H1 (cell line): ENCODE results near the gene EIF4A3. TPM values are rescaled to one million over a fixed set of nuclear protein-coding genes. Genes with fewer than 3 reads are reported as not detected.

ENCODE experiments used
- CTCF ChIA-PET: fragments of 300-600 bp; sonication (Branson Sonifier 250); formaldehyde crosslinking; loops from one replicate; lab custom pipeline; 2021; ENCODE audit not compliant: partially characterized antibody; lab: Charles Lee
- POLR2A ChIA-PET: fragments of 300-600 bp; sonication (Branson Sonifier 250); formaldehyde crosslinking; loops from one replicate; lab custom pipeline; 2021; ENCODE audit warnings: inconsistent platforms; ENCODE audit not compliant: partially characterized antibody; lab: Charles Lee
- DNase-seq, 2 experiments: peaks; one replicate each; pipeline versions ENCODE4 v3.0.0 to v3.0.0-alpha.2; 2010 to 2022; ENCODE audit warnings: low spot score in 2 of 2, low read depth in 1 of 2, mixed read lengths in 1 of 2
- FAIRE-seq: peaks from 2 replicates; lab custom pipeline; 2011; peaks lifted over from hg19 to GRCh38; lab: Jason Lieb, UNC
- H2AFZ ChIP-seq: 2 replicates; pipeline ENCODE4 v1.8.1; 2012; ENCODE audit warnings: low read length, inconsistent platforms
- H2AK5ac ChIP-seq: 2 replicates; pipeline ENCODE4 v1.6.1; 2013; ENCODE audit warnings: low read depth, low read length
- H2BK120ac ChIP-seq: replicated peaks from 2 replicates; pipeline ENCODE3; 2013; ENCODE audit warnings: low read depth, low read length, inconsistent platforms
- H2BK12ac ChIP-seq: 2 replicates; pipeline ENCODE4 v1.6.1; 2013; ENCODE audit warnings: low read depth, low read length
- H2BK15ac ChIP-seq: 2 replicates; pipeline ENCODE4 v1.6.1; 2013; ENCODE audit warnings: low read length
- H2BK20ac ChIP-seq: 2 replicates; pipeline ENCODE4 v1.6.1; 2013; ENCODE audit warnings: low read length
- H2BK5ac ChIP-seq: 2 replicates; pipeline ENCODE4 v1.6.1; 2013; ENCODE audit warnings: low read depth, low read length
- H3K14ac ChIP-seq: 2 replicates; pipeline ENCODE4 v1.6.1; 2013; ENCODE audit warnings: inconsistent platforms; ENCODE audit not compliant: insufficient read length
- H3K18ac ChIP-seq: 2 replicates; pipeline ENCODE4 v1.6.1; 2013; ENCODE audit warnings: low read length; ENCODE audit errors: extremely low read depth
- H3K23ac ChIP-seq: 2 replicates; pipeline ENCODE4 v1.6.1; 2013; ENCODE audit warnings: inconsistent platforms; ENCODE audit not compliant: insufficient read length
- H3K23me2 ChIP-seq: 2 replicates; pipeline ENCODE4 v1.6.1; 2013; ENCODE audit warnings: low read depth, low read length
- H3K27ac ChIP-seq: 2 replicates; pipeline ENCODE4 v1.6.1; 2011; ENCODE audit warnings: low read depth, low read length, inconsistent platforms
- H3K27me3 ChIP-seq, 4 experiments: replicated peaks in 1 of 4; 1 replicate in 1 of 4; 2 replicates in 3 of 4; pipeline versions ENCODE4 v1.6.1 to v1.8.1; 2011 to 2013; ENCODE audit warnings: low read length in 3 of 4, mild to moderate bottlenecking in 3 of 4, inconsistent platforms in 2 of 4, mixed read lengths in 2 of 4, moderate library complexity in 1 of 4; ENCODE audit not compliant: control insufficient read depth in 3 of 4, insufficient read depth in 3 of 4; ENCODE audit errors: extremely low read depth in 1 of 4
- H3K36me3 ChIP-seq, 4 experiments: 2 replicates each; pipeline versions ENCODE4 v1.6.1 to v1.8.1; 2011 to 2013; ENCODE audit warnings: mild to moderate bottlenecking in 4 of 4, low read length in 3 of 4, moderate library complexity in 2 of 4, control low read depth in 1 of 4, inconsistent platforms in 1 of 4; ENCODE audit not compliant: insufficient read depth in 4 of 4, control insufficient read depth in 2 of 4
- H3K4ac ChIP-seq: replicated peaks from 2 replicates; pipeline ENCODE3; 2013; ENCODE audit warnings: low read length, low read depth, mixed read lengths, inconsistent platforms; ENCODE audit not compliant: insufficient read length
- H3K4me1 ChIP-seq, 4 experiments: replicated peaks in 1 of 4; 1 replicate in 1 of 4; 2 replicates in 3 of 4; pipeline versions ENCODE4 v1.6.1 to v1.8.1; 2011 to 2013; ENCODE audit warnings: low read length in 3 of 4, inconsistent platforms in 2 of 4, mixed read lengths in 1 of 4; ENCODE audit not compliant: insufficient read depth in 4 of 4, control insufficient read depth in 3 of 4
- H3K4me2 ChIP-seq, 2 experiments: 2 replicates each; pipeline versions ENCODE4 v1.6.1 to v1.8.1; 2011 to 2013; ENCODE audit warnings: low read depth in 2 of 2, low read length in 2 of 2, control low read depth in 1 of 2, inconsistent platforms in 1 of 2, mild to moderate bottlenecking in 1 of 2; ENCODE audit not compliant: insufficient read depth in 1 of 2
- H3K4me3 ChIP-seq, 4 experiments: fragments of 200-600, 300-600 bp in 1 of 4; sonication (generic), shearing (Covaris generic), sonication (Bioruptor Twin) in 1 of 4; 2 replicates each; pipeline versions ENCODE4 v1.5.1 to v1.8.1; 2011 to 2016; ENCODE audit warnings: low read length in 4 of 4, low read depth in 3 of 4, control low read depth in 2 of 4, inconsistent platforms in 2 of 4, mild to moderate bottlenecking in 2 of 4, mixed read lengths in 1 of 4, moderate library complexity in 1 of 4; ENCODE audit not compliant: insufficient read depth in 2 of 4; ENCODE audit errors: extremely low read depth in 1 of 4
- H3K56ac ChIP-seq: replicated peaks from 2 replicates; pipeline ENCODE3; 2013; ENCODE audit warnings: low read depth, mild to moderate bottlenecking, mixed read lengths, low read length, inconsistent platforms; ENCODE audit not compliant: insufficient read length
- H3K79me1 ChIP-seq: 2 replicates; pipeline ENCODE4 v1.6.1; 2013; ENCODE audit warnings: low read depth, low read length, control low read depth
- H3K79me2 ChIP-seq, 2 experiments: 2 replicates each; pipeline versions ENCODE4 v1.6.1 to v1.8.1; 2012 to 2013; ENCODE audit warnings: low read length in 2 of 2, mild to moderate bottlenecking in 2 of 2, inconsistent platforms in 1 of 2; ENCODE audit not compliant: insufficient read depth in 2 of 2, control insufficient read depth in 1 of 2
- H3K9ac ChIP-seq, 4 experiments: replicated peaks in 1 of 4; 1 replicate in 1 of 4; 2 replicates in 3 of 4; pipeline versions ENCODE4 v1.6.1 to v1.8.1; 2011 to 2013; ENCODE audit warnings: low read depth in 3 of 4, low read length in 3 of 4, control low read depth in 2 of 4, mild to moderate bottlenecking in 2 of 4, moderate library complexity in 2 of 4, inconsistent platforms in 1 of 4; ENCODE audit errors: extremely low read depth in 1 of 4
- H3K9me3 ChIP-seq, 2 experiments: 2 replicates each; pipeline versions ENCODE4 v1.6.1 to v1.8.1; 2012 to 2013; ENCODE audit warnings: mild to moderate bottlenecking in 2 of 2, moderate library complexity in 2 of 2, control low read depth in 1 of 2, inconsistent platforms in 1 of 2, low read depth in 1 of 2, low read length in 1 of 2, mixed read lengths in 1 of 2; ENCODE audit not compliant: insufficient read depth in 2 of 2
- H4K20me1 ChIP-seq, 2 experiments: replicated peaks in 1 of 2; 2 replicates each; pipeline versions ENCODE3 to v1.8.1; 2011 to 2013; ENCODE audit warnings: inconsistent platforms in 2 of 2, low read length in 2 of 2, mild to moderate bottlenecking in 1 of 2; ENCODE audit not compliant: insufficient read depth in 2 of 2, control insufficient read depth in 1 of 2
- H4K5ac ChIP-seq: 2 replicates; pipeline ENCODE4 v1.6.1; 2013; ENCODE audit warnings: low read length, low read depth, mixed read lengths, inconsistent platforms; ENCODE audit not compliant: insufficient read length
- H4K8ac ChIP-seq: 2 replicates; pipeline ENCODE4 v1.8.0; 2013; ENCODE audit warnings: mild to moderate bottlenecking, moderate library complexity, low read length, inconsistent platforms; ENCODE audit not compliant: insufficient read depth; ENCODE audit errors: extremely low read depth
- H4K91ac ChIP-seq: replicated peaks from 2 replicates; pipeline ENCODE3; 2013; ENCODE audit warnings: low read length, mixed read lengths, inconsistent platforms; ENCODE audit not compliant: insufficient read length
- CBX5 ChIP-seq: fragments of 300-800, 300-1000 bp; sonication (generic); IDR thresholded peaks from 2 replicates; pipeline ENCODE4 v1.7.1; 2016; ENCODE audit warnings: antibody characterized with exemption, low read length, low read depth
- CHD1 ChIP-seq: IDR thresholded peaks from 2 replicates; pipeline ENCODE4 v1.6.1; 2012; ENCODE audit warnings: low read depth, low read length, improper control_type of control experiment
- CREB1 ChIP-seq: IDR thresholded peaks from 2 replicates; pipeline ENCODE4 v1.6.1; 2012; ENCODE audit warnings: inconsistent platforms
- GABPA ChIP-seq: IDR thresholded peaks from 2 replicates; pipeline ENCODE4 v1.6.1; 2011; ENCODE audit warnings: mild to moderate bottlenecking, low read length, moderate library complexity, borderline replicate concordance; ENCODE audit not compliant: insufficient read depth
- SAP30 ChIP-seq: fragments of 300-600 bp; sonication (generic); IDR thresholded peaks from 2 replicates; pipeline ENCODE4 v1.7.1; 2012; ENCODE audit warnings: low read length, moderate library complexity, mild to moderate bottlenecking, inconsistent platforms; ENCODE audit not compliant: insufficient read depth, insufficient replicate concordance
- SP4 ChIP-seq: IDR thresholded peaks from 2 replicates; pipeline ENCODE4 v1.6.1; 2012; ENCODE audit warnings: low read length, inconsistent platforms
- TCF12 ChIP-seq: IDR thresholded peaks from 2 replicates; pipeline ENCODE4 v1.6.1; 2011; ENCODE audit warnings: low read depth, mild to moderate bottlenecking, low read length
- WGBS, 2 experiments: shearing (Covaris generic) in 1 of 2; methylation state at CpG; one replicate each; pipeline versions ENCODE4 v1.1.6 to v1.1.7; 2013 to 2015; ENCODE audit warnings: low lambda C conversion rate in 2 of 2, mixed read lengths in 2 of 2, inconsistent platforms in 1 of 2, low coverage in 1 of 2, missing lambda C conversion rate in 1 of 2; ENCODE audit not compliant: insufficient replicate concordance in 2 of 2, insufficient coverage in 1 of 2, insufficient read length in 1 of 2; ENCODE audit errors: extremely low coverage in 1 of 2, missing lambda C conversion rate in 1 of 2; 5-methylcytosine and 5-hydroxymethylcytosine counted together
- polyA plus RNA-seq, 7 experiments: library from polyadenylated mRNA; depleted of rRNA in 3 of 7; stranded (reverse) in 5 of 7; unstranded in 2 of 7; fragments of >200 nt in 5 of 7; fragments of 200-250 nt in 2 of 7; gene quantifications; 1 replicate in 5 of 7; 2 replicates in 1 of 7; 4 replicates in 1 of 7; pipeline versions ENCODE4 v1.2.1 to v1.2.3, GENCODE V29; 2011 to 2013; ENCODE audit warnings: missing spikeins in 2 of 7, mixed read lengths in 2 of 7
- total RNA-seq: library from RNA; stranded (reverse); fragmentation: NEBNext Ultra II Directional; extraction: Animal tissue kit (Norgen Biotek cat#: 25700); gene quantifications from 2 replicates; pipeline ENCODE4 v1.2.1, GENCODE V29; 2021

EIF4A3 gene
- total and polyA plus RNA-seq, 2 of the 8 experiments (the other 6 are each of a cell fraction or from before 2014, with no cell fraction given), result 142 to 146 TPM

- no peaks in the 10 kb centered on the region for H3K9me3 ChIP-seq
- no peaks in the 10 kb centered on the region; the same call in 1 of the 2 replicates for H3K79me1 ChIP-seq
- H3K4me3 ChIP-seq, result no peak overlapping the region
- ChIA-PET CTCF (interaction anchor here (1.2 to 1.6 kb wide), 2 partner anchors 21 to 24 kb away, joined by 3 to 8 read pairs; no protein-coding TSS in a partner anchor), POLR2A (interaction anchor here (0.7 to 1.7 kb wide), 2 partner anchors 13 to 39 kb away, joined by 3 to 4 read pairs; no protein-coding TSS in a partner anchor)
- H2AFZ ChIP-seq, result no peak overlapping the region
- 83% methylated on average over 12 of the region's 12 CpGs; no CpG with 5 or more reads in 1 of the 2 experiments for WGBS, 2 experiments
- FAIRE-seq (no peak), DNase-seq (no peak)
- no peak overlapping the region for H3K56ac ChIP-seq
- no peak overlapping the region for H3K9ac ChIP-seq
- H4K8ac ChIP-seq, result no peak overlapping the region
- H2AK5ac ChIP-seq, result no peak overlapping the region
- no peak overlapping the region for H3K27ac ChIP-seq
- no peak overlapping the region for H3K14ac ChIP-seq
- no peaks in the 10 kb centered on the region for H3K79me2 ChIP-seq
- H4K20me1 ChIP-seq, result no peaks in the 10 kb centered on the region
- H2BK20ac ChIP-seq, result no peak overlapping the region
- no peak overlapping the region for H2BK120ac ChIP-seq
- TF ChIP-seq SAP30 (no peak), CHD1 (no peak), TCF12 (no peak), SP4 (no peak), CBX5 (no peak), GABPA (no peak), CREB1 (no peak)
- no peak overlapping the region for H2BK12ac ChIP-seq
- peaks cover 0 to 4% (median 0%) of the 10 kb centered on the region in 4 experiments; a peak in 1 of 7 replicates for H3K27me3 ChIP-seq
- no peaks in the 10 kb centered on the region for H3K36me3 ChIP-seq
- no peak overlapping the region for H3K23ac ChIP-seq
- H3K18ac ChIP-seq, result no peak overlapping the region
- no peak overlapping the region for H2BK15ac ChIP-seq
- no peak overlapping the region for H3K4me2 ChIP-seq
- H3K4ac ChIP-seq, result no peak overlapping the region
- no peak overlapping the region for H4K5ac ChIP-seq
- H3K4me1 ChIP-seq, result peaks cover 0 to 7% (median 1%) of the 10 kb centered on the region in 4 experiments; a peak in 4 of 7 replicates
- no peak overlapping the region for H2BK5ac ChIP-seq
- peaks cover 6% of the 10 kb centered on the region; the same call in 1 of the 2 replicates for H3K23me2 ChIP-seq
- no peak overlapping the region for H4K91ac ChIP-seq
These were observed 40.2 kb downstream of the EIF4A3 start for GRCh38 chr17:80106751-80107150.
